Panc1 (cell line): ENCODE data around the gene PDE4A. TPM values are rescaled to one million over a fixed set of nuclear protein-coding genes. Genes with fewer than 3 reads are reported as not detected.

Experiments used
- ATAC-seq: fragments of 200-7000 bp; cut with Tn5 transposase; 2 replicates; pipeline ENCODE4 v1.9.1; 2020; ENCODE audit warnings: mild to moderate bottlenecking, moderate library complexity
- BruUV-seq: library from RNA; stranded (reverse); fragments of 400-500 nt; replicated peaks from 2 replicates; lab custom pipeline; 2021; lab: Mats Ljungman, UMichigan
- CTCF ChIA-PET: fragments of 300-600 bp; sonication (Branson Sonifier 250); formaldehyde crosslinking; loops from one replicate; lab custom pipeline; 2022; ENCODE audit warnings: antibody characterized with exemption; lab: Charles Lee
- POLR2A ChIA-PET: fragments of 300-600 bp; sonication (Branson Sonifier 250); formaldehyde crosslinking; loops from one replicate; lab custom pipeline; 2022; ENCODE audit warnings: antibody characterized with exemption; lab: Charles Lee
- DNase-seq: peaks from one replicate; pipeline ENCODE4 v3.0.0-alpha.2; 2010; ENCODE audit warnings: low read depth, low spot score
- H3K27ac ChIP-seq: 2 replicates; pipeline ENCODE4 v1.5.1; 2011; ENCODE audit warnings: mild to moderate bottlenecking, low read length, inconsistent platforms
- H3K27me3 ChIP-seq: fragments of 200-500 bp; sonication (Bioruptor generic); 2 replicates; pipeline ENCODE4 v1.6.0; 2014; ENCODE audit warnings: low read length, inconsistent platforms; ENCODE audit not compliant: control insufficient read depth, insufficient read depth
- H3K36me3 ChIP-seq: fragments of 200-500 bp; sonication (Bioruptor generic); 2 replicates; pipeline ENCODE4 v1.5.1; 2014; ENCODE audit warnings: inconsistent platforms, mild to moderate bottlenecking, low read length, moderate library complexity; ENCODE audit not compliant: control insufficient read depth, insufficient read depth
- H3K4me1 ChIP-seq: 2 replicates; pipeline ENCODE4 v1.5.1; 2011; ENCODE audit warnings: inconsistent platforms, mild to moderate bottlenecking, low read length, moderate library complexity; ENCODE audit not compliant: control insufficient read depth, insufficient read depth
- H3K4me3 ChIP-seq, 2 experiments: 2 replicates each; pipeline ENCODE4 v1.5.1; 2011 to 2012; ENCODE audit warnings: low read depth in 2 of 2, low read length in 2 of 2, mild to moderate bottlenecking in 2 of 2, inconsistent platforms in 1 of 2, moderate library complexity in 1 of 2
- H3K9me3 ChIP-seq: fragments of 200-500 bp; sonication (Bioruptor generic); 2 replicates; pipeline ENCODE4 v1.5.1; 2014; ENCODE audit warnings: low read depth, mild to moderate bottlenecking, inconsistent platforms, low read length, moderate library complexity; ENCODE audit not compliant: control insufficient read depth, insufficient read depth
- POLR2AphosphoS5 ChIP-seq: IDR thresholded peaks from 2 replicates; pipeline ENCODE4 v1.6.1; 2012; ENCODE audit warnings: mild to moderate bottlenecking, low read depth, low read length, moderate library complexity
- REST ChIP-seq, 2 experiments: IDR thresholded peaks; 2 replicates each; pipeline ENCODE4 v1.6.1; 2011 to 2012; ENCODE audit warnings: low read depth in 2 of 2, control low read depth in 1 of 2, low read length in 1 of 2, mild to moderate bottlenecking in 1 of 2, moderate library complexity in 1 of 2; ENCODE audit not compliant: insufficient read depth in 1 of 2
- SIN3A ChIP-seq: IDR thresholded peaks from 2 replicates; pipeline ENCODE4 v1.6.1; 2012; ENCODE audit warnings: low read depth, mild to moderate bottlenecking, low read length, moderate library complexity, borderline replicate concordance; ENCODE audit not compliant: insufficient read depth
- TCF7L2 ChIP-seq: IDR thresholded peaks from 2 replicates; pipeline ENCODE4 v1.6.1; 2011; ENCODE audit warnings: mild to moderate bottlenecking, low read depth, low read length, inconsistent platforms
- in situ Hi-C: cut with HindIII; loops from 2 replicates; pipeline ENCODE4 v1.10.0; 2016; ENCODE audit warnings: low sequenced_read_pairs, low pct_unique_long_range_greater_than_20kb
- intact Hi-C: fragments of 100-400 bp; cut with micrococcal nuclease; formaldehyde crosslinking; loops from one replicate; pipeline ENCODE4 v1.10.0; 2022; ENCODE audit not compliant: unreplicated experiment
- total RNA-seq: library from RNA; stranded (reverse); gene quantifications from one replicate; pipeline ENCODE4 v1.2.1, GENCODE V29; 2021; ENCODE audit not compliant: unreplicated experiment
- TF ChIP-seq, protein P1 (sequence below): fragments of 450-650 bp; IDR thresholded peaks from 2 replicates; pipeline ENCODE4 v1.5.1; 2017; ENCODE audit warnings: mild to moderate bottlenecking

The PDE4A gene
- total RNA-seq, 1 experiment from 2014 or later = 25.8 TPM

- no peaks in the 10 kb centered on the region for H3K27me3 ChIP-seq
- H3K27ac ChIP-seq = no peak overlapping the region
- intact Hi-C loops (no loop called here), in situ Hi-C loops (no loop called here)
- TF ChIP-seq POLR2AphosphoS5 (no peak), REST (IDR thresholded peaks at IDR 0.05; ENCODE audit: insufficient read depth in 1 of 2, low read depth in 2 of 2, low read length in 1 of 2) (no peak), TCF7L2 (no peak), SIN3A (no peak)
- TF ChIP-seq, protein P1, sequence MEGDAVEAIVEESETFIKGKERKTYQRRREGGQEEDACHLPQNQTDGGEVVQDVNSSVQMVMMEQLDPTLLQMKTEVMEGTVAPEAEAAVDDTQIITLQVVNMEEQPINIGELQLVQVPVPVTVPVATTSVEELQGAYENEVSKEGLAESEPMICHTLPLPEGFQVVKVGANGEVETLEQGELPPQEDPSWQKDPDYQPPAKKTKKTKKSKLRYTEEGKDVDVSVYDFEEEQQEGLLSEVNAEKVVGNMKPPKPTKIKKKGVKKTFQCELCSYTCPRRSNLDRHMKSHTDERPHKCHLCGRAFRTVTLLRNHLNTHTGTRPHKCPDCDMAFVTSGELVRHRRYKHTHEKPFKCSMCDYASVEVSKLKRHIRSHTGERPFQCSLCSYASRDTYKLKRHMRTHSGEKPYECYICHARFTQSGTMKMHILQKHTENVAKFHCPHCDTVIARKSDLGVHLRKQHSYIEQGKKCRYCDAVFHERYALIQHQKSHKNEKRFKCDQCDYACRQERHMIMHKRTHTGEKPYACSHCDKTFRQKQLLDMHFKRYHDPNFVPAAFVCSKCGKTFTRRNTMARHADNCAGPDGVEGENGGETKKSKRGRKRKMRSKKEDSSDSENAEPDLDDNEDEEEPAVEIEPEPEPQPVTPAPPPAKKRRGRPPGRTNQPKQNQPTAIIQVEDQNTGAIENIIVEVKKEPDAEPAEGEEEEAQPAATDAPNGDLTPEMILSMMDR = no peak
- ChIA-PET POLR2A (no interaction called here), CTCF (interaction anchor here (0.7 kb wide), 1 partner anchor 23 kb away, joined by 5 read pairs; no protein-coding TSS in a partner anchor)
- no TSS peak for BruUV-seq
- no peaks in the 10 kb centered on the region for H3K36me3 ChIP-seq
- H3K9me3 ChIP-seq = no peaks in the 10 kb centered on the region
- no peaks in the 10 kb centered on the region for H3K4me1 ChIP-seq
- DNase-seq (no peak), ATAC-seq (no peak)
- no peak overlapping the region for H3K4me3 ChIP-seq
Observed at GRCh38 chr19:10508707-10509106, 88.4 kb downstream of the PDE4A start.

- H3K36me3 ChIP-seq = no peaks in the 10 kb centered on the region
- DNase-seq (no peak), ATAC-seq (peak; percentile 39; the same call in 1 of the 2 replicates)
- ChIA-PET POLR2A (no interaction called here), CTCF (no interaction called here)
- H3K9me3 ChIP-seq = no peaks in the 10 kb centered on the region
- H3K27me3 ChIP-seq = no peaks in the 10 kb centered on the region
- H3K27ac ChIP-seq = no peak overlapping the region
- no peaks in the 10 kb centered on the region for H3K4me1 ChIP-seq
- BruUV-seq = no TSS peak
- no peak for TF ChIP-seq REST (IDR thresholded peaks at IDR 0.05; ENCODE audit: insufficient read depth in 1 of 2, low read depth in 2 of 2, low read length in 1 of 2)
- TF ChIP-seq, protein P1 = peak; percentile 89
- intact Hi-C loops (no loop called here), in situ Hi-C loops (no loop called here)
- no peak overlapping the region for H3K4me3 ChIP-seq
Observed at GRCh38 chr19:10510301-10510802, 90.0 kb downstream of the PDE4A start.
